ENCODE measurements around the gene CCDC88A. TPM values are rescaled to one million over a fixed set of nuclear protein-coding genes. Genes with fewer than 3 reads are reported as not detected.
A peak's percentile ranks its signal among the peaks of the same experiment; 100 is the strongest.

CCDC88A gene
- total RNA-seq, 1 experiment from 2014 or later = 60.8 TPM

DNA sequence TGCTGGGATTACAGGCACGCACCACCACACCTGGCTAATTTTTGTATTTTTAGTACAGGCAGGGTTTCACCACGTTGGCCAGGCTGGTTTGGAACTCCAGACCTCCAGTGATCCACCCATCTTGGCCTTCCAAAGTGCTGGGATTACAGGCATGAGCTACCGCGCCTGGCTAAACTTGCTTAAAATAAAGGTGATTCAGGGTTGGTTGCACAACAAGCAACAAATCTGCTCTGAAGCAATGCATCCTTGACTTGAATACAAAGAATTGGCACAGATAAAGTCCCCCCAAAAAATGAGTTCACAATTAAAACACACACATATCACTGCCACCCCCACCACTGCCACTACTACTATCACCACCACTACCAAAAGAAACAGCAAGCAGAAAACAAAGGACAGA lies 34.9 kb downstream of the CCDC88A start:
- no TSS peak for BruUV-seq (replicated peaks)
- peak; percentile 48 for DNase-seq (ENCODE audit: unreplicated experiment)

DNA sequence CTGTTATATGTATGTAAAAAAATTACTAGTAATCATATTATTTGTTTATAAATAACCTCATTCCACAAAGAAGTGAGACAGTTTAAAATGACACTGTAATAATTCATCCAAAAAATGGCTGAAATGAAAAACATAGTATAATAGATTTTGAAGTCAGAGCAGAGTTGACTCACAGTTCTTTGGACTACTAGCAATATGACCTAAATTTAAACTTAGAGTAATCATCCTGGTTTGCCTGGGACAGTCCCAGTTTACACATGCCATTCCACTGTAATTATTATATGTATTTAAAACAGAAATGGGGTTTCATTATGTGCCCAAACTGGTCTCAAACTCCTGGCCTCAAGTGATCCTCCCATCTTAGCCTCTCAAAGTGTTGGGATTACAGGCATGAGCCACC lies 48.3 kb downstream of the CCDC88A start:
- no peak overlapping the region for H3K4me3 Mint-ChIP-seq (ENCODE audit: unreplicated experiment)
- H3K4me1 Mint-ChIP-seq (ENCODE audit: insufficient read depth, unreplicated experiment) = no peaks in the 10 kb centered on the region
- ChIA-PET POLR2A (no interaction called here), CTCF (interaction anchor here (0.5 kb wide), 1 partner anchor 48 kb away, joined by 3 read pairs; no protein-coding TSS in a partner anchor)
- H3K27ac Mint-ChIP-seq (ENCODE audit: low read depth, unreplicated experiment) = no peak overlapping the region
- no peaks in the 10 kb centered on the region for H3K9me3 Mint-ChIP-seq (ENCODE audit: unreplicated experiment)
- no peaks in the 10 kb centered on the region for H3K27me3 Mint-ChIP-seq (ENCODE audit: insufficient read depth, unreplicated experiment)
- no TSS peak for BruUV-seq (replicated peaks)
- TF ChIP-seq, protein P1, sequence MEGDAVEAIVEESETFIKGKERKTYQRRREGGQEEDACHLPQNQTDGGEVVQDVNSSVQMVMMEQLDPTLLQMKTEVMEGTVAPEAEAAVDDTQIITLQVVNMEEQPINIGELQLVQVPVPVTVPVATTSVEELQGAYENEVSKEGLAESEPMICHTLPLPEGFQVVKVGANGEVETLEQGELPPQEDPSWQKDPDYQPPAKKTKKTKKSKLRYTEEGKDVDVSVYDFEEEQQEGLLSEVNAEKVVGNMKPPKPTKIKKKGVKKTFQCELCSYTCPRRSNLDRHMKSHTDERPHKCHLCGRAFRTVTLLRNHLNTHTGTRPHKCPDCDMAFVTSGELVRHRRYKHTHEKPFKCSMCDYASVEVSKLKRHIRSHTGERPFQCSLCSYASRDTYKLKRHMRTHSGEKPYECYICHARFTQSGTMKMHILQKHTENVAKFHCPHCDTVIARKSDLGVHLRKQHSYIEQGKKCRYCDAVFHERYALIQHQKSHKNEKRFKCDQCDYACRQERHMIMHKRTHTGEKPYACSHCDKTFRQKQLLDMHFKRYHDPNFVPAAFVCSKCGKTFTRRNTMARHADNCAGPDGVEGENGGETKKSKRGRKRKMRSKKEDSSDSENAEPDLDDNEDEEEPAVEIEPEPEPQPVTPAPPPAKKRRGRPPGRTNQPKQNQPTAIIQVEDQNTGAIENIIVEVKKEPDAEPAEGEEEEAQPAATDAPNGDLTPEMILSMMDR (IDR thresholded peaks at IDR 0.05; ENCODE audit: unreplicated experiment) = no peak
- H3K36me3 Mint-ChIP-seq (ENCODE audit: insufficient read depth, unreplicated experiment) = peaks cover 13% of the 10 kb centered on the region
- intact Hi-C loops (cut with micrococcal nuclease) = no loop called here
- no peak for DNase-seq (ENCODE audit: unreplicated experiment)

More for the DNA sequence above, 34.9 kb downstream of the CCDC88A start:
- TF ChIP-seq, protein P1 (IDR thresholded peaks at IDR 0.05; ENCODE audit: unreplicated experiment) = no peak
- intact Hi-C loops (cut with micrococcal nuclease) = no loop called here
- Mint-ChIP-seq H3K36me3 (ENCODE audit: insufficient read depth, unreplicated experiment) (peaks cover 13% of the 10 kb centered on the region), H3K9me3 (ENCODE audit: unreplicated experiment) (no peaks in the 10 kb centered on the region), H3K4me3 (ENCODE audit: unreplicated experiment) (no peak overlapping the region), H3K27ac (ENCODE audit: low read depth, unreplicated experiment) (no peak overlapping the region), H3K27me3 (ENCODE audit: insufficient read depth, unreplicated experiment) (no peaks in the 10 kb centered on the region), H3K4me1 (ENCODE audit: insufficient read depth, unreplicated experiment) (no peaks in the 10 kb centered on the region)
- ChIA-PET POLR2A (interaction anchor here (0.9 to 1.5 kb wide), 2 partner anchors 33 to 35 kb away, joined by 3 to 5 read pairs; partner anchors contain the start of gene CCDC88A), CTCF (no interaction called here)

DNA sequence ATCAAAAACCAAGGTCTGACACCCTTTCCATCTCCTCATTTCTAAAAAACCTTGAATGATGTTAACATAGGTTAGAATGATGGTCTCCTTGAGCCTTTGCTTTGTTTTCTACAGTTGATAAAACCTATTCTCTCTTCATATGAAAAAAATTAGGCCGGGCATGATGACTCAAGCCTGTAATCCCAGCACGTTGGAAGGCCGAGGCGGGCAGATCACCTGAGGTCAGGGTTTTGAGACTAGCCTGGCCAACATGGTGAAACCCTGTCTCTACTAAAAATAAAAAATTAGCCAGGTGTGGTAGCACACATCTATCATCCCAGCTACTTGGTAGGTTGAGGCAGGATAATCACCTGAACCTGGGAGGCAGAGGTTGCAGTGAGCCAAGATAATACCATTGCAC lies 49.4 kb downstream of the CCDC88A start:
- DNase-seq (ENCODE audit: unreplicated experiment) = no peak
- POLR2A ChIA-PET = no interaction called here
- Mint-ChIP-seq H3K4me3 (ENCODE audit: unreplicated experiment) (no peak overlapping the region), H3K27ac (ENCODE audit: low read depth, unreplicated experiment) (no peak overlapping the region), H3K4me1 (ENCODE audit: insufficient read depth, unreplicated experiment) (peaks cover 5% of the 10 kb centered on the region), H3K27me3 (ENCODE audit: insufficient read depth, unreplicated experiment) (no peaks in the 10 kb centered on the region), H3K36me3 (ENCODE audit: insufficient read depth, unreplicated experiment) (peaks cover 13% of the 10 kb centered on the region), H3K9me3 (ENCODE audit: unreplicated experiment) (no peaks in the 10 kb centered on the region)
- no TSS peak for BruUV-seq (replicated peaks)
- CTCF ChIA-PET = no interaction called here
- TF ChIP-seq, protein P1 (IDR thresholded peaks at IDR 0.05; ENCODE audit: unreplicated experiment) = no peak
- intact Hi-C loops (cut with micrococcal nuclease) = no loop called here

DNA sequence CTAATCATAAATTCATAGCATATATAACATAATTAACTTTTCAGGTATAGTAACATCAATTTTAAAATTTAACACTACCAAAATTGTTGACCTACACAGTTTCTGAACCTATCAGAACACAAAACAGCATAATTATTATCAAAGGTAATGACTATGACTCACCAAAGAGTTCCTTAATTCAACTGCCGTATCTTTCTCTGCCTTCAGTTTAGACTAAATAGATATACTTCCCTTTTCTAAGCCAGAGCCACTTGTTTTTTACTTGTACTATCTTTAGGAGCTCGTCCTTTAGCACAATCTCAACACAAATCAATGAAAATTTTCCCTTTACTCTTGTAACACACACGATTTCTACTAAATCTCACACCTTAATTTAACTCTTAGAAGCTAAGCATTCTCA lies 54.4 kb downstream of the CCDC88A start:
- H3K9me3 Mint-ChIP-seq (ENCODE audit: unreplicated experiment) = no peaks in the 10 kb centered on the region
- peaks cover 13% of the 10 kb centered on the region for H3K4me1 Mint-ChIP-seq (ENCODE audit: insufficient read depth, unreplicated experiment)
- BruUV-seq (replicated peaks) = no TSS peak
- TF ChIP-seq, protein P1 (IDR thresholded peaks at IDR 0.05; ENCODE audit: unreplicated experiment) = no peak
- ChIA-PET POLR2A (interaction anchor here (1.1 to 2.7 kb wide), 4 partner anchors 11 to 154 kb away, joined by 3 to 9 read pairs (median 4); partner anchors contain the start of genes CCDC88A and CFAP36), CTCF (no interaction called here)
- no peak for DNase-seq (ENCODE audit: unreplicated experiment)
- intact Hi-C loops (cut with micrococcal nuclease) = no loop called here
- H3K4me3 Mint-ChIP-seq (ENCODE audit: unreplicated experiment) = no peak overlapping the region
- no peak overlapping the region for H3K27ac Mint-ChIP-seq (ENCODE audit: low read depth, unreplicated experiment)
- no peaks in the 10 kb centered on the region for H3K36me3 Mint-ChIP-seq (ENCODE audit: insufficient read depth, unreplicated experiment)
- no peaks in the 10 kb centered on the region for H3K27me3 Mint-ChIP-seq (ENCODE audit: insufficient read depth, unreplicated experiment)

Measured in MCF 10A (cell line).